ENCODE results near the gene HDGFL1. TPM values are rescaled to one million over a fixed set of nuclear protein-coding genes. Genes with fewer than 3 reads are reported as not detected.

HDGFL1 gene
- total RNA-seq, 1 donor from 2014 or later = not detected

DNA sequence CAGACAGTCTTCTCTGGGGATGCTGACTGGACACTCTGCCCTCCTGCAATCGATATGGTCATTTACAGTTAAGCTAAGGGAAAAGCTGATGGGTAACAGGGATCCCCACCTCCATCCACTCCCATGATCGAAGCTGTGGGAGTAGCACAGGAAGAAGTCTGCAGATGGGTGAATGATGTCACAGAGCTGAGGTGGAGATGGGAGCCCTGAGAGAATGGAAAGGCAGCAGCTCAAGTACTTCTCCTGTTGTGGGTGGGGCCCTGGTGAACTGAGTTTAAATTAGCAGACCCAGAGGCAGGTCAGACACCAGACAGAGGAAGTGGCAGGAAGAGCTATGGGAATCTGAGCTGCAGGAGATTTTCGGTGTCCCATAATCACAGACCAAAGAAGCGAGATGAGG lies 29.0 kb downstream of the HDGFL1 start:
- DNase-seq (ENCODE audit: extremely low spot score, unreplicated experiment) = no peak
- Mint-ChIP-seq H3K9me3 (ENCODE audit: unreplicated experiment) (peaks cover 4% of the 10 kb centered on the region), H3K4me3 (ENCODE audit: unreplicated experiment) (no peak overlapping the region), H3K36me3 (ENCODE audit: unreplicated experiment) (no peaks in the 10 kb centered on the region), H3K27ac (ENCODE audit: unreplicated experiment) (no peak overlapping the region), H3K4me1 (ENCODE audit: unreplicated experiment) (peaks cover 33% of the 10 kb centered on the region), H3K27me3 (ENCODE audit: unreplicated experiment) (no peaks in the 10 kb centered on the region)
- TF ChIP-seq, protein P1, sequence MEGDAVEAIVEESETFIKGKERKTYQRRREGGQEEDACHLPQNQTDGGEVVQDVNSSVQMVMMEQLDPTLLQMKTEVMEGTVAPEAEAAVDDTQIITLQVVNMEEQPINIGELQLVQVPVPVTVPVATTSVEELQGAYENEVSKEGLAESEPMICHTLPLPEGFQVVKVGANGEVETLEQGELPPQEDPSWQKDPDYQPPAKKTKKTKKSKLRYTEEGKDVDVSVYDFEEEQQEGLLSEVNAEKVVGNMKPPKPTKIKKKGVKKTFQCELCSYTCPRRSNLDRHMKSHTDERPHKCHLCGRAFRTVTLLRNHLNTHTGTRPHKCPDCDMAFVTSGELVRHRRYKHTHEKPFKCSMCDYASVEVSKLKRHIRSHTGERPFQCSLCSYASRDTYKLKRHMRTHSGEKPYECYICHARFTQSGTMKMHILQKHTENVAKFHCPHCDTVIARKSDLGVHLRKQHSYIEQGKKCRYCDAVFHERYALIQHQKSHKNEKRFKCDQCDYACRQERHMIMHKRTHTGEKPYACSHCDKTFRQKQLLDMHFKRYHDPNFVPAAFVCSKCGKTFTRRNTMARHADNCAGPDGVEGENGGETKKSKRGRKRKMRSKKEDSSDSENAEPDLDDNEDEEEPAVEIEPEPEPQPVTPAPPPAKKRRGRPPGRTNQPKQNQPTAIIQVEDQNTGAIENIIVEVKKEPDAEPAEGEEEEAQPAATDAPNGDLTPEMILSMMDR (IDR thresholded peaks at IDR 0.05) = no peak

DNA sequence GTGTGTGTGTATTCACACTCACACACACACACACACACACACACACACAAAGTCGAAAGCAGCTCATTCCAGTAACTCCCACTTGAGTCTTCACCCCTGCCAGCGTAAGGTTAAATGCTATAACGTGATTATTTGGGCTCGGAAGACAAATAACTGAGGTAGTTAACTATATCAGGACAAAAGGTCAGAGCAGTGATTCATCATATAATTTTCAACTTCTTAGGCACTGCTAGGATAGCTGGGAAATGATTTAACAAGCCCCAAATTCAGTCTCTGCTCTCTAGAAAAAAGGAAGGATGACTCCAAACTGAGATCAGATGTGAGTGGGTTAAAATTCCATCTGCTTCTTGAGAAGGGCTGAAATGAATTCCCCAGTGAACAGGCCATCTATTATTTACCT lies 30.7 kb downstream of the HDGFL1 start:
- peak overlapping the region; percentile 60 for H3K27ac Mint-ChIP-seq (ENCODE audit: unreplicated experiment)
- DNase-seq (ENCODE audit: extremely low spot score, unreplicated experiment) = no peak
- TF ChIP-seq, protein P1 (IDR thresholded peaks at IDR 0.05) = no peak
- H3K9me3 Mint-ChIP-seq (ENCODE audit: unreplicated experiment) = peaks cover 4% of the 10 kb centered on the region
- H3K4me3 Mint-ChIP-seq (ENCODE audit: unreplicated experiment) = no peak overlapping the region
- H3K4me1 Mint-ChIP-seq (ENCODE audit: unreplicated experiment) = peaks cover 33% of the 10 kb centered on the region
- no peaks in the 10 kb centered on the region for H3K27me3 Mint-ChIP-seq (ENCODE audit: unreplicated experiment)
- H3K36me3 Mint-ChIP-seq (ENCODE audit: unreplicated experiment) = no peaks in the 10 kb centered on the region

DNA sequence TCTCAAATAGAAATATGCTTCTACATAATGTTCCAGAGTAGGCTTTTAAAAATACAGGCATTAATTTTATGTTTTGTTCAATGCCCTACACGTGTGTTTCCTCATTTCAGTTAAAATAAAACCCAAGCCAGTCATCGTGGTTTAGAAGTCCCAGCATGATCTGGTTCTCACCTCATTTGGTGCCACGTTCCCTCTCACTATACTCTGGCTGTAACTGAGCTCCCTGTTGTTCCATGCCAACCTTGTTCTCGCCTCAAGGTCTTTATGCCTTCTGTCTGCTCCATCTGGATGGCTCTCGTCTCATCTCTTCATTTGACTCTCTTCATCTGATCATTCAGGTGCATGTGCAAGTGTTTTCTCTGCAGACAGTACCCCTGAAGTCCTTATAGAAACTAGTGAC lies 32.6 kb downstream of the HDGFL1 start:
- Mint-ChIP-seq H3K9me3 (ENCODE audit: unreplicated experiment) (peaks cover 4% of the 10 kb centered on the region), H3K27ac (ENCODE audit: unreplicated experiment) (no peak overlapping the region), H3K27me3 (ENCODE audit: unreplicated experiment) (no peaks in the 10 kb centered on the region), H3K36me3 (ENCODE audit: unreplicated experiment) (no peaks in the 10 kb centered on the region), H3K4me1 (ENCODE audit: unreplicated experiment) (peaks cover 27% of the 10 kb centered on the region), H3K4me3 (ENCODE audit: unreplicated experiment) (no peak overlapping the region)
- TF ChIP-seq, protein P1 (IDR thresholded peaks at IDR 0.05) = no peak
- DNase-seq (ENCODE audit: extremely low spot score, unreplicated experiment) = no peak

DNA sequence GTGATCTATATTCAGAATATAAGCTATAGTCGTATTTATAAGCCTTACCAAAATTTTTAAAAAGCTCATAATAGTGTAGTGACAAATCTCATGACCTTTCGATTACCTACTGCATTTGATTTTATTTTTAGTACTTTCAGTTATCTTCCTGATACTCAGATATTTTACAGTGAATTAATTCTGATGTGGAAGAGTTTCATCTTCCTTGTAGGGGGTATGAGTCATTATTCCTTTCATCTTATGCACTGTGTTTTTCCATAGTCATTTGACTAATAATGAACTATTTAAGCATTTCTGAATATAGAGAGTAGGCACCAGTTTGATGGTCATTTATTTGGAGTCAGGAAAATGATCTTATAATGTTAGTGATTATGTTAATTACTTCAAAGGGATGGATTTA lies 36.4 kb downstream of the HDGFL1 start:
- Mint-ChIP-seq H3K4me1 (ENCODE audit: unreplicated experiment) (peaks cover 2% of the 10 kb centered on the region), H3K27ac (ENCODE audit: unreplicated experiment) (no peak overlapping the region), H3K27me3 (ENCODE audit: unreplicated experiment) (no peaks in the 10 kb centered on the region), H3K36me3 (ENCODE audit: unreplicated experiment) (no peaks in the 10 kb centered on the region), H3K9me3 (ENCODE audit: unreplicated experiment) (peaks cover 4% of the 10 kb centered on the region), H3K4me3 (ENCODE audit: unreplicated experiment) (no peak overlapping the region)
- TF ChIP-seq, protein P1 (IDR thresholded peaks at IDR 0.05) = no peak
- no peak for DNase-seq (ENCODE audit: extremely low spot score, unreplicated experiment)

DNA sequence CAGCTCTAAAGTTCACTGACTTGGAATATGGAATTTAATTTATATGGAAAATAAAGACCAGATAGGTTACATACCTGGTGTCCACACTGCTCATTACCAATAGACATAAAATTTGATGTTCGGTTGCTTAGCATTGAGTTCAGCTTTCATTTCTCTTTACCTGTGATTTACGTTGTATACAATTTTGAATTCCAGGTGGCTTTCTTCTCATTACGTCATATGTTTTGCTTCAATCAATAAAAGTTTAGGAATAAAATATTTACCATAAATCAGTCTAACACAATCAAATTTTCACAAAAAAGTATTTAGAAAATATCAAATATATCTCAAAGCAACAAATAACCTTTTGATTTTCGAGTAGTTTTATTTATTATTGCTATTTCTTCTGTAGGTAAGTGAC lies 40.8 kb downstream of the HDGFL1 start:
- Mint-ChIP-seq H3K4me1 (ENCODE audit: unreplicated experiment) (peaks cover 41% of the 10 kb centered on the region), H3K27ac (ENCODE audit: unreplicated experiment) (no peak overlapping the region)

More for the DNA sequence above, 40.8 kb downstream of the HDGFL1 start:
- Mint-ChIP-seq H3K9me3 (ENCODE audit: unreplicated experiment) (no peaks in the 10 kb centered on the region), H3K4me3 (ENCODE audit: unreplicated experiment) (no peak overlapping the region), H3K27me3 (ENCODE audit: unreplicated experiment) (no peaks in the 10 kb centered on the region), H3K36me3 (ENCODE audit: unreplicated experiment) (no peaks in the 10 kb centered on the region)
- TF ChIP-seq, protein P1 (IDR thresholded peaks at IDR 0.05) = no peak
- DNase-seq (ENCODE audit: extremely low spot score, unreplicated experiment) = no peak

Data from osteocyte (in vitro differentiated cells).